ENCODE data around the gene HNRNPU.

The HNRNPU gene

GRCh38 chr1:244835276-244836134, 28.8 kb downstream of the HNRNPU start, which contains the start of gene COX20 (continued):
- no peak for TF ChIP-seq ZBTB49 (tag by site-specific recombination; IDR thresholded peaks at IDR 0.05; ENCODE audit: low read depth)
- TF ChIP-seq ZFP41 (tag by site-specific recombination; IDR thresholded peaks at IDR 0.05; ENCODE audit: borderline replicate concordance) = no peak
- TF ChIP-seq ZNF280C (tag by site-specific recombination; IDR thresholded peaks at IDR 0.05) = no peak
- no peak for TF ChIP-seq ZNF416 (tag by site-specific recombination; IDR thresholded peaks at IDR 0.05)
- no peak for TF ChIP-seq RBAK (tag by site-specific recombination; IDR thresholded peaks at IDR 0.05)
- peak; percentile 70 for TF ChIP-seq ZSCAN23 (tag by site-specific recombination; IDR thresholded peaks at IDR 0.05)
- TF ChIP-seq KLF8 (tag by site-specific recombination; IDR thresholded peaks at IDR 0.05) = peak; percentile 98
- TF ChIP-seq ZNF555 (tag by site-specific recombination; conservative IDR thresholded peaks at IDR 0.05) = no peak
- peak; percentile 97; the same call in 1 of the 2 replicates for TF ChIP-seq ZNF692 (tag by site-specific recombination; IDR thresholded peaks at IDR 0.05)
- peak; percentile 97 for TF ChIP-seq ZEB2 (tag by site-specific recombination; IDR thresholded peaks at IDR 0.05)
- peak; percentile 31; the same call in 1 of the 2 replicates for TF ChIP-seq INSM2 (tag by site-specific recombination; IDR thresholded peaks at IDR 0.05)
- no peak for TF ChIP-seq ZNF747 (tag by site-specific recombination; IDR thresholded peaks at IDR 0.05)
- 0 out of 2 replicates have a peak, but pooled peaks have one; percentile 21 for TF ChIP-seq ZBTB11 (tag by site-specific recombination; conservative IDR thresholded peaks at IDR 0.05; ENCODE audit: low read depth)
- TF ChIP-seq ZNF549 (tag by site-specific recombination; IDR thresholded peaks at IDR 0.05) = no peak; the same call in 1 of the 2 replicates
- TF ChIP-seq ZNF140 (tag by site-specific recombination; IDR thresholded peaks at IDR 0.05) = no peak
- peak; percentile 16; the same call in 1 of the 2 replicates for TF ChIP-seq ZNF580 (tag by site-specific recombination; IDR thresholded peaks at IDR 0.05)
- TF ChIP-seq KLF16 (tag by site-specific recombination; IDR thresholded peaks at IDR 0.05) = peak; percentile 85
- TF ChIP-seq FEZF1 (tag by site-specific recombination; IDR thresholded peaks at IDR 0.05) = no peak
- peak; percentile 81; the same call in 1 of the 2 replicates for TF ChIP-seq BCL11A (tag by site-specific recombination; IDR thresholded peaks at IDR 0.05; ENCODE audit: low read depth)
- no peak for TF ChIP-seq ZNF707 (tag by site-specific recombination; IDR thresholded peaks at IDR 0.05)
- TF ChIP-seq TRIM28 (IDR thresholded peaks at IDR 0.05; ENCODE audit: borderline replicate concordance, low read length) = no peak
- no peak for TF ChIP-seq ZFP3 (tag by site-specific recombination; IDR thresholded peaks at IDR 0.05; ENCODE audit: low read depth)
- TF ChIP-seq ZNF280D (tag by site-specific recombination; IDR thresholded peaks at IDR 0.05) = no peak
